ENCODE data around the gene CCDC60.
"Not testable (repeated sequence)": the region's sequence is repeated elsewhere in the genome, so short reads cannot be mapped to it uniquely, and the experiment has no call there.

The CCDC60 gene

DNA sequence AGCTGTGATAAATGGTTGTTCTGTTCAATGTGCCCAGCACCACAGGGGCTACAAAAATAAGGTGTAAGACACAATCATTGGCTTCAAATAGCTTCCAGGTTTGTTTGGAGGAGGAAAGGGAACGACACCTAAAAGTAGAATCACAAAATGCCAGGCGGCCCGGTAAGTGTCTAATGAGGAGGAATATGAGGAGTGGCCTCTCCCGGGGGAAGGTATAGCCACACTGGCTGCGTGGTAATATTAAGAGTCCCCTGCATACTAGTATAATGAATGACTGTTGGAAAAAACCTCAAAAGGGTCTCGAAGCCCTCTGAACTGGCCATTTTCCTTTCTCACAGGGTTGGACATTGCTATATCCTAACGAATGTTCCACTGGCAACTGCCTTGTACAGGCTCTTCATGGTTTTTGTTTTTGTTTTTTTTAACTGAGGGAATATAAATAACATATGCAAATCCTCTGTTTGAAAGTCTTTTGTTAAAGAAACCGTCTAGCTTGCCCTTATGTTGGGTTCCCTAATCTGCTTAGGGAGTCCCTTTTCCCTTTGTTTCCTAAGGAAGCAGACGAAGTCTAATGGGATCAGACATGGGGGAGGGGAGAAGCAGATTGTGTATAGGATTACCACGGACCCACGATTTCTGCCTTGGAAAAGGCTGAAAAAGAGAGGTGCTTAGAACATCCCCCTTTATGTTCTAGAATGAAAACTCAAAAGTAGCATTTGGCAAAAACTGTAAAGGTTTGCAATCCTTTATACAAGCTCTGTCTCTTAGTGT, 4.2 kb downstream of the CCDC60 start:
- no peak for DNase-seq (ENCODE audit: low read depth)

DNA sequence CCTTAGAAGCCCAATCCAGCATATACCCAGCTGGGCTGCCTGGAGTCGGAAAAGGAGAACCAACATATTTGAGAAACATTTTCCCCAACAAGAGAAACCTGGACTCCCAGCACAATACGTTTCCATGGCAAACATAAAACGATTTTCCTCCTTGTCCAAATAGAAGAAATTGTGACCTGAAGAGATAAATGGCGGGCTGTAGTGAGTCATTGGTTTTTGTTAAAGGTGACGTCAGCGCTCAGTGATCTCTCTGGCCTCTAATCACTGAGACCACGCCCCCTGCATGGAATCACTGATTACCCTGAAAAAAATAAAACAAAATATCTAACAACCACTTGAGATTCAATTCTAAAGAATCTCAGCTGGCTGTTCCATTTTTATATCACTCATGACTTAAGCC, 6.0 kb downstream of the CCDC60 start:
- no peak for DNase-seq (ENCODE audit: low read depth)

DNA sequence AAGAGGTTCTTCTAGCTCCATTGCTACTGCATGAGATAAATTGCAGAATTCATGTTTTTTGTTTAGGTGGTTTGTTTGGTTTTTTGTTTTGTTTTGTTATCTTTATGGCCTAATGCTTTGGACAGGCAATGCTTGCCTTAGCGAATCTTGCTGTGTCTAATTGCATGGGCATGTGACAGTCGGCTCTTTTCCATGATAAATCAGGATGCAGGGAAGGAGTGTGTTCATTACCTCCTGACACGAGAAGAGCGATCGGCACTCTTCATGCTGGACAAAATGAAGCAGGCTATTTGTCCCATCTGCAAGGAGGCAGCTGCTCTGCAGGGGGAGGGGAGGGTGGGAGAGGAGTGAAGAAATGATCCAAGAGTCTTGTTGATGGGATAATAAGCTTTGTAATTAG, 6.5 kb downstream of the CCDC60 start:
- DNase-seq (ENCODE audit: low read depth): no peak

DNA sequence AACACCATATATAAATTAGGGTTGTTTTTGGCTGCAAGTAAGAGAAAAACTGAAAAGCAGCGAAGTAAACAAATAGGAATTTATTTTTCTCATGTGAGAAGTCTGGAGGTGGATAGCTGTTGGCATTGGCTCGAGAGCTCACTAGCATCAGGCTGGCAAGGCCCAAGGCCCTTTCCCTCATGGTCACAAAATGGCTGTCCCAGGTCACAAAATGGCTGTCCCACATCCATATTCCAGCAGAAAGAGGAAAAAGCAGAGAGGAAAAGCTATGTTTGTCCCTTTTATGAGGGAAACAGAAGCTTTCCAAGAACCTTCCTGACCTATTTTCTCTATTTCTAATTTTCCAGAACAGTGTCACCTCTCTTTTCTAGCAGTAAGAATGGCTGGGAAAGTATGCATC, 7.5 kb downstream of the CCDC60 start:
- DNase-seq (ENCODE audit: low read depth): no peak

DNA sequence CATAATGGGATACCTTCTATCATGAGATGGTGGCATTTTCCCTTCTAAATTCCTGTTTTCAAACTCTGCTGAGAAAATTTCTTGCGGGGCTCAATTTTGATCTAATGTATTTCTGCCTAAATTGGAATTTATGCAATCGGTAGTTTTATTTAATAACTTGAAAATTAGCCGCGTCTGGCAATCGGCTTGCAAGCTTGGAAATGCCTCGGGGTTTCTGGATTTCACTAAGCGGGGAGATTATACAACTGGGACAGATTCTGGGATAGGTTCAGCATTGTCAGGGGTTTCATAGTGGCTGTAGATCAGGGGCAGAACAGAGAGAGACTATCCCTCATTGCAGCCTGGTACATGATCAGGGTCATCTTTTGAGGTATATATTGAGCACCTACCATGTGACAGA, 8.6 kb downstream of the CCDC60 start:
- DNase-seq (ENCODE audit: low read depth): no peak

DNA sequence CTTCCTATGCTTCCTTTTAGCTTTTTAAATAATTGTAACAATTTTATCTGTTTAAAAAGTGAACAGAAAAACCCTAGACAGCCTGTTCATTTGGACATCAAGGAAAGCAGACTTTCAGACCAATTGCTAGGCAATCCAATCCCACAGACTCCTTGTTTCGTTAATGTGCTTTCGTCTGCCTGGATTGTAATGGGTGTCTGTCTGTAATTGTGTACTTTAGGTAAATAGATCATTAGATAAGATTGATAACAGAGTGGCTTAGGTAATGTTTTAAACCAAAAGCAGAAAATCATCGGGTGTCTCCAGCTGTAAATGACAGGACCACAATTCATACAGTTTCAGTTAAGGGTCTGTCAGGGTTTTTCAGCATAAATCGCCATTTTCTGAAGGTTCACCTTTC, 19.6 kb downstream of the CCDC60 start:
- no peak for DNase-seq (ENCODE audit: low read depth)

DNA sequence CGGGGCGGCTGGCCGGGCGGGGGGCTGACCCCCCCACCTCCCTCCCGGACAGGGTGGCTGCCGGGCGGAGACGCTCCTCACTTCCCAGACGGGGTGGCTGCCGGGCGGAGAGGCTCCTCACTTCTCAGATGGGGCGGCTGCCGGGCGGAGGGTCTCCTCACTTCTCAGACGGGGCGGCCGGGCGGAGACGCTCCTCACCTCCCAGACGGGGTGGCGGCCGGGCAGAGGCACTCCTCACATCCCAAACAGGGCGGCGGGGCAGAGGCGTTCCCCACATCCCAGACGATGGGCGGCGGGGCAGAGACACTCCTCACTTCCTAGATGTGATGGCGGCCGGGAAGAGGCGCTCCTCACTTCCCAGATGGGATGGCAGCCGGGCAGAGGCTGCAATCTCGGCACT, 25.8 kb downstream of the CCDC60 start:
- DNase-seq (ENCODE audit: low read depth): not testable (repeated sequence)

DNA sequence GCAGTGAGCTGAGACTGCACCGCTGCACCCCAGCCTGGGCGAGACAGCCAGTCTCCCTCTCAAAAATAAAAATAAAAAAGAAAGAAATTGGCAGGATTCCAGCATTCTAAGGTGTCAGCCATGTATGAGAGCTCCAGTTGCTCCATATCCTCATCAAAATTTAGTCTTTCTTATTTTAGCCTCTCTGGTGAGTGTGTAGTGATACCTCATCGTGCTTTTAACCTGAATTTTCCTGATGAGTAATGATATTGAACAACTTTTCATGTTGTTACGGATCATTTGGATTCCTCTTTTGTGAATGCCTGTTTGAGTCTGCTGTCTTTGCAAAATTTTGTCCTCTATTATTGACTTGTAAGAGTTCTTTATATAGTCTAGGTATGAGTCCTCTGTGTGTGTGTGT, 28.5 kb downstream of the CCDC60 start:
- DNase-seq (ENCODE audit: low read depth): no peak

DNA sequence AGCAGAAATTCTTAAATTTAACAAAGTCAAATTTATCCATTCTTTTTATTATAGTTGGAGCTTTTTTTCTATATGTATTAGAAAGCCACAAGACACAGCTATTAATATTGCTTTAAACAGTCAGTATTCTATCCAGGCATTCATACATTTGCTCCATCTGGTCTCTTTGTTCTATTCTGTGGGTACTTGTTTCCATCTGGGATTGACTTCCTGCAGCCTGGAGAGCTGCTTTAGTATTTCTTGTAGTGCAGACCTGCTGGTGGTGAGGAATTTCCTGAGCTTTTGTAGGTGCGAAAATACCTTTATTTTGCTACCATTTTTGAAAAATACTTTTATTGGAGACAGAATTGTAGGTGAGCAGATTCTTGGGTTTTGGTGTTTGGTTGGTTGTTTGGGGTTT, 29.0 kb downstream of the CCDC60 start:
- no peak for DNase-seq (ENCODE audit: low read depth)

DNA sequence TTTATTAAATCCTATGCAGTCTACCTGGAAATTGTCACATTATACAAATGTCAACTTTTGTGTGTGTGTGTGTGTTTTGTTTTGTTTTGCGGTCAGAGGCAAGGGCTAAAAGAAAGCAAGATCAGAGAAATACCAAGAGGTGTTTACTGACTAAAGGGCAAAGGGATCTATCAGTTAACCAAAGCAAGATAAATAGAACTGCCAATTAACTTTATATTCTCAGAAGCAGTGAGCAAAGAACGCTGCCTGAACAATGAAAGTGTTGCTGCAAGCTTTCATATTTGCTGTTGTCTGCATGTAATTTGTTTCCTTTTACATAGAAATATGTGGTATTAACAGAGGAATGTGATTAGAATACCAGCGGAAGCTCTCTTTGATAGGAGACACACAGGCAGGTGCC, 30.9 kb downstream of the CCDC60 start:
- DNase-seq (ENCODE audit: low read depth): no peak

DNA sequence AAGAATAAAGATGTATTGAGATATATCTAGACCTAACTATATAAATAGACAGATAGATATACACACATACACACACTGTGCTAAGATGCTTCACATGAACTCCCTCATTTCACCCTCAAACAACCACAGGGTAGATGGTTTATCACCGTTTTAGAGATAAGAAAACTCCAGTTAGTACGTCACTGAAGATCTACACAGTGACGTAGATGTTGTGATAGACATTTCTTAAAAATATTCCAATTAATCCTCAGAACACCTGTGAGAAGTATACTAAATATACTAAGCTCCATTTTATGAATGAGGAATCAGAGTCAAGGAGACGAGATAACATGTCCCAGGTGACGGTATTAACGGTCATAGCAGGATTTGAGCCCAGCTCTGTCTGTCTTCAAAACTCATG, 31.5 kb downstream of the CCDC60 start:
- no peak for DNase-seq (ENCODE audit: low read depth)

DNA sequence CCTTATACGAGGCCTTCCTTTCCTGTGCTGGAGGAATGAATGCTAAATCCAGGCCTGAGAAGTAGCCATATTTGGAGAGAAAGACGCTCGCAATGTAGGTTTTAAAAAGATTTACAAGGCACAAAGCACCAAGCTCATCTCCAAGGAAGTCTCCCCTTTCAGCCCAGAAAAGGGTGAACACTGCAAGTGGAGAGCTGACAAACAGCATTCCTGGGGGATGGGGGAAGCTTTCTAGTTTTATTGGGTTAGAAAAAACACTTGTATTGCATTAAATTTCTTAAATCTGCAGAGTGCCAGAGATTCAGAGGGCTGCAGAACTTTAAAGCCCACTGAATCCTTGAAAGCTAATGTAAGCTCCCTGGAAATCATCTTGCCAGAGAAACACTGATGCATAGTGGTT, 34.6 kb downstream of the CCDC60 start:
- no peak for DNase-seq (ENCODE audit: low read depth)

DNA sequence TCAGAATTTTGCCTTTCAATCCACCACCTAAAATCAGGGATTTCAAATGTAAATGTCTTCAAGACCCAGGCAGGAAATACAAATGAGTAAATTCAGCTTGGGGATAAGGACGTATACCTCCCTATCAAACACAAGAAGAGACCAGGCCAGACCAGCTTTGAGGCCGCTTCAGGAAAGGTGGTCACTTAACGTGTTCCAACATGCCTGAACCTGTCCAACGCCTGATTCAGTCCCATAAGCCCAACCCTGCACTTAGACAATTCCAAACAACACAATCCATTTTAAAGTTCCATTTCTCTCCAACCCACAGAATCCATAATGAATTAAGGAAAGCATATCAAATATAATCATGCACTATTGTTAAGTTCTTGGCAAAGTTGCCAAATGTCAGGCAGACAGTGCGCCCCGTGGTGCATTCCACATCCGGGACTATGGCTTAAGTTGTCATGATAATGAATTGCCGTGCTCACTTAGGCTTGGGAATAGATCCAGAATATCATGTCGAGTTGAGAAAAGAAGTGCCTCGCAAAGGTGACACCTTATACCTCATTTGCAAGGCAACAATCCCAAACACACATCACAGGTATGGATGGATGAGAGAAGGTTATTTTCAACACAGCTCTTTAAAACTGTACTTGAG, 35.5 kb downstream of the CCDC60 start:
- DNase-seq (ENCODE audit: low read depth): no peak

DNA sequence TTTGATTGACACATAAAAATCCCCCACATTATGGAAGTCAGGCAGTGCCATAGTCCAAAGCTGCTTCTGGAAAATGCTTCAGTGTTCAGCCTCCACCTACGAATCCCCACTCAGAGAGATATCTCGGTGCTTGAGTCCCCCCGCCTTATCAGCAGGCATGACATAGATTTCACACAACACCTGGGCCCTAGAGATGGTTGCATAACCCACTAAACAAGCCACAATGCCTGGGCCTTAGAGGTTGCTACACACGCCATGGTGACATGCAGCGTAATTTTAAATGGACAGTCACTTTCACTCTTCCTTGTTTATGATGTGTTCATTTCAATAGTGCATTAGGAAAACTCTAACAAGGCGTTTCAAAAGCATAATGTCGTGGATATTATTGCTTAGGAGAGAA, 38.0 kb downstream of the CCDC60 start:
- DNase-seq (ENCODE audit: low read depth): no peak

DNA sequence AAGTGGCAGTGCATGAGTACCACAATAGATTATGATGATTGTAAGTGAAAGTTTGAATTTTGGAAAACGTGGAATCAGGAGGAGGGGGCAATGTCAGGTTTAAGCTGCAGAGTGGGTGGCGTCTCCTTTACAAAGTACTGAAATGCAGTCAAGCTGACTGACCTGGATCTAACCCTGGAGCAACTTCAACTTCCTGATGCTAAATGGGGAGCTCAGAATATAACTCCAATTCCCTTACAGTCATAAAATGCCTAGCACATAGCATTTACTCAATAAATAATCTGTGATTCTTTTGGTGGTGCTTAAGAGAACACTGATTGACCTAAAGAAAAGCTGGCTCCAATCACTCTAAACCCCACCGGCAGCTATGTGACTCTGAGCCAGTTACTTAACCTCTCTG, 38.5 kb downstream of the CCDC60 start:
- no peak for DNase-seq (ENCODE audit: low read depth)

DNA sequence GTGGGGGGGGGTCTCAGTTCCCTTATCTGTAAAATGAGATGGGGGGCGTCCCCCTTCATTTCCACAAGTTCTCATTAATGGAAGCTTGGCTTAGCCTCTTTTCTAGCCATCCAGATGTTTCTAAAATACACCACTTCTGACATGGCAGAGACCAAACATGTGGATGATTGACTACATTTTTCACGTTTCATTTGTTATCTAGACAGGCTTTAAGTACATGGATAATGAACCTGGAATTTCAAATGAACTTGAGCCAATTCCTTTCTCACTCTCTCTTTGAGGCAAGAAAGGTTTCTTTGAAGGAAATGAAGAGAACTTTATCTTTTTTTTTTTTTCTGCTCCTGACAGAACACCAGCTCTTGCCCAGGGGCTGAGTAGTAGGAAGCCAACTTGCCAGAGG, 39.1 kb downstream of the CCDC60 start:
- DNase-seq (ENCODE audit: low read depth): no peak

DNA sequence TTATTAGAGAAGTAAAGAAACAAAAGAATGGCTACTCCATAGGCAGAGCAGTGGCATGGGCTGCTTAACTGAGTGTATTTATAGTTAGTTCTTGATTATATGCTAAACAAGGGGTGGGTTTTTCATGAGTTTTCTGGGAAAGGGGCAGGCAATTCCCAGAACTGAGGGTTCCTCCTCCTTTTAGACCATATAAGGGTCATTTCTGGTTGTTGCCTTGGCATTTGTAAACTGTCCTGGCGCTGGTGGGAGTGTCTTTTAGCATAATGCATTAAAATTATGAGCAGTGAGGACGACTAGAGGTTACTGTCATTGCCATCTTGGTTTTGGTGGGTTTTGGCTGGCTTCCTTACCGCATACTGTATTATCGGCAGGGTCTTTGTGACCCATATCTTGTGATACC, 40.1 kb downstream of the CCDC60 start:
- no peak for DNase-seq (ENCODE audit: low read depth)

DNA sequence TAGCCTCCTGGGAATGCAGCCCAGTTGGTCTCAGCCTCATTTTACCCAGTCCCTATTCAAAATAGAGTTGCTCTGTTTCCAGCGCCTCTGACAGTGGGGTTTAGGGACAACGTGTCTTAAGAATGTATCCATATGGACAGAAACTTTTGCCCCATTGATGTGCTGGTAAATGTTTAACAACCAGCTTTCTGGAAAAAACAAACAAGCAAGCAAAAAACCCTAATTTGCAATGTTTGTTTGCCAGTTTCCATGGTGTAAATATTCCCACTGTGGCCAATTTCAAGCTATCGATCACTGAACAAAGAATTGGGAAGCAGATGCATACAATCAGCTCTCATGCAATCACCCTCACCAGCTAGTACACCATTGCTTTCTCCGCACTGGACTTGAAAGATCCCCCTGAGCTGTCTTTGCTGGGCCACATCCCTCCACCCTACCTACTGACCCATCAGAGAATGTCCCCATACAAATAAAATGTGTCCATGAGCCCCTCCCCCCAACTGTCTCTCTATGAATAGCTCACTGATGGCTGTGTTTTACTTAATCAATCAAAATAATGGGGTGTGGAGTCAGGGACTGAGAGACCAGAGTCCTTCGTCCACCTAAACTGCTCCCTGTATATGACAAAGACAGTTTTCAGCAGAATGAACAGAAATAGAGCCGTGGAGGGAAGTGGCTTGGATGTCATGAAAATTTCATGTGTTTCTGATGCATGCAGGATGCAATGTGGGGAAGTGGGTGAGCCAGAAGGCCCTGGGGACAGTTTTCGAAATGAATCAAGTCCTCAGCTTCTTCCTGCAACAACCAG, 40.8 kb downstream of the CCDC60 start:
- no peak for DNase-seq (ENCODE audit: low read depth)

DNA sequence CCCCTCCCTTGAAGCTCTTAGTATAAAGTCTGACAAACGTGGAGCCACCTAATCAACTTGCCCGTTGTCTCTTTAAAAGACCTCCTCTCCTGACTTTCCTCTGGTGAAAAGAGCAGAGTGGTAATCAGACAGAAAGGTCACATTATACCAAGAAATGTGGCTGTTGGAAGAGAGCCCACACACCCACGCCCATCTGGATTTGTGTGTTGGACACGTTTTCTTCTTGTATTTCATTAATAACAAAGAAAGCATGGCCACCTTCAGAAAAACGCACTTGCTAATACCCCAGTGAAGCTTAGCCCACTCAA, 41.3 kb downstream of the CCDC60 start:
- no peak for DNase-seq (ENCODE audit: low read depth)

DNA sequence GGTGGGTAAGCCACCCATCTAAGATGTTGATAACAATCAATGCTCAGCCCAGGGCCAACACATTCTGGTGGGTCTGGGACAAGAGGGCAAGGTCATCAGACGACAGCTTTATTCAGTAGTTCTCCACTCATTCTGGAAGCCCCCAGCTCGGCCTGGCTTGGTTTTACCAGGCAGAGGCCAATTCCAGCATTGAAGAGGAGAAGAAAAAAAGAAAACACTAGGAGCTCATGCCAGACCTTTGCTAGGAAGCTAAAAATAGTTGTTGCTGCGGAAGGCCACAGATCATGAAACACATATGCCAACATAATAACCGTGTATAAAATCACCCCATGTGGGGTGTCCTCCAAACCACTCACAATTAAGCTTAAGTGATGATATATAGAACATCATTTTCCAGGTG, 44.4 kb downstream of the CCDC60 start:
- no peak for DNase-seq (ENCODE audit: low read depth)

DNA sequence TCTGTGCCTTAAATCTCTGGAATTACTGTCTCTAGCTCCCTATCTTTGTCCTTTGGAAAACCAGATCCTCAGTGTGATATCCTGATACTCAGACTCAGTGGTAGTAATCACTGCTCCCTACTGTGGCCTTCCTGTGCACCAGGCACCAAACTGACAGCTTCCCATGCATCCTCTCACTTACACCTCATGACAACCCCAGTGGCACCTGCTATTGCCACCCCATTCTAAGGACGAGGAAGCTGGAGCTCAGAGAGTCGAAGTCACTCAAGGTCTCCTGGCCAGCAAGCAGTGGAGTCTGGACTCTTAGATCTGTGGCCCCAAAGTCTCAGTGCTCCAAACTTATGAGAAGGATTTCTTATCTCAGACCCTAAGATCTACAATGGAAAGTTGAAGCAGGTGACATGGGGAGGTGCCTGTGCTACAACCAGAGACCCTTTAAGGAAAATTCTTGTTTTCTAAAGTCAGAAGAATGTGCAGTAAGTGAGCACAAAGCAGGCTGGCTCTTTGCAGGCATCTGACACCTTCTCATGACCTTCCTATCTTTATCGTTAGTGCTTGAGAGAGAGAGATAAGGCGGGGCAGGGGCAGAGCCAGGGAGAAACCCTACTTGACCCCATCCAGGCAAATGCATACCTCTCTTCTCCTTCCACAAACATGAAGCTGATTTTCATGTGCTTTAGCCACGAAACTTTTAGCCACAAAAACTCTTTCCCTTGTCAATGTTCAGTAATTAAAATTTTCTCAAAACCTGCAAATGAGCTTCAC, 47.1 kb downstream of the CCDC60 start:
- no peak for DNase-seq (ENCODE audit: low read depth)

DNA sequence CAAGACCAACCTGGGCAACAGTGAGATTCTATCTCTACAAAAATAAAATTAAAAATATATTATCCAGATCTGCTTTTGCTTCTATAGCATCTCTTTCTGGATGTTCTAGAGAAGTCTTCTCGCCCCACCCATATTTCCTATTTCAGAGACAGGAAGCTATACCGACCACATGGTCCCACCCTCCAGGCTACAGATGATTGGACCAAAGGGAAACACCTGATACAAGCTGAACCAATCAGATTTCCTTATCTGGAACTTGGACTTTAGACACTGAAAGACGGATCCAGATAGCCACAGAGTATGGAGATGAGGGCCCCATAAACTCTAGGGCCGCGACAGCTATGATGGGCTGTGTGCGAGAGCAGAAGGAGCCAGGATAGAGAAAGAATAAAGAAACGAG, 48.7 kb downstream of the CCDC60 start:
- DNase-seq (ENCODE audit: low read depth): no peak

DNA sequence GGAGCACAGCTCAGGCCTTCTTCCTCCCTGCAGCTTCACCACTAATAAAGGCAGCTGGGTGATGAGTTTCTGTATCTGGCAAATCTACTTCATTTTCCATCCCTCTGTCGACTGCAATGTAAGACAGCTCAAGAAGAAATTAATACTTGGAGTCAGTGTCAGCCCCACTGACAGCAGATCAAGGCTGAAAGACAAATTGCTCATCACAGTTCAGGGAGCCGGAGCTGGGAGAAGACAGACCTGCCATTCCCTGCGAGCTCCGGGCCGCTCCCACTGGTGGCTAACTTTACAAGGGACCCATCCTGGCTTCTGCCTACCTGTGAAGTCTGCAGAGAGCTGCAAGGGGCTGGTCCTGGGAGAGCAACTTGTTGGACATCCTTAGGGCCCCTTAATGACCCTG, 49.8 kb downstream of the CCDC60 start:
- no peak for DNase-seq (ENCODE audit: low read depth)
